ENCODE results near the gene STT3B. TPM values are rescaled to one million over a fixed set of nuclear protein-coding genes. Genes with fewer than 3 reads are reported as not detected.
A peak's percentile ranks its signal among the peaks of the same experiment; 100 is the strongest.

The STT3B gene
- total RNA-seq, 2 donors from 2014 or later = 100 to 119 TPM

- Mint-ChIP-seq H3K27me3 (ENCODE audit: low read depth) (no peaks in the 10 kb centered on the region), H3K9me3 (peaks cover 52 to 54% of the 10 kb centered on the region in 2 donors), H3K4me1 (ENCODE audit: low read depth) (no peaks in the 10 kb centered on the region), H3K27ac (peak overlapping the region; percentile 51), H3K36me3 (ENCODE audit: insufficient read depth in 2 of 2) (peaks cover 49 to 65% of the 10 kb centered on the region in 2 donors), H3K4me3 (no peak overlapping the region)
- ATAC-seq (replicated peaks in 1 of 2) = peak in 1 of 2 donors; percentile 9
- DNase-seq = no peak
These were observed 120.7 kb downstream of the STT3B start for GRCh38 chr3:31653464-31653863.

- ATAC-seq (replicated peaks in 1 of 2) = no peak
- Mint-ChIP-seq H3K4me3 (no peak overlapping the region), H3K27ac (no peak overlapping the region), H3K4me1 (ENCODE audit: low read depth) (no peaks in the 10 kb centered on the region), H3K27me3 (ENCODE audit: low read depth) (no peaks in the 10 kb centered on the region), H3K9me3 (peaks cover 43 to 48% of the 10 kb centered on the region in 2 donors), H3K36me3 (ENCODE audit: insufficient read depth in 2 of 2) (peaks cover 42 to 51% of the 10 kb centered on the region in 2 donors)
- no peak for DNase-seq
These were observed 122.3 kb downstream of the STT3B start for GRCh38 chr3:31654998-31655397.

- H3K4me3 Mint-ChIP-seq = no peak overlapping the region
- ATAC-seq (replicated peaks in 1 of 2) = no peak
- no peak for DNase-seq
- H3K27ac Mint-ChIP-seq = no peak overlapping the region
- H3K36me3 Mint-ChIP-seq (ENCODE audit: insufficient read depth in 2 of 2) = peaks cover 22 to 26% of the 10 kb centered on the region in 2 donors
- no peaks in the 10 kb centered on the region for H3K4me1 Mint-ChIP-seq (ENCODE audit: low read depth)
- H3K9me3 Mint-ChIP-seq = peaks cover 17 to 24% of the 10 kb centered on the region in 2 donors
- H3K27me3 Mint-ChIP-seq (ENCODE audit: low read depth) = no peaks in the 10 kb centered on the region
These were observed 126.5 kb downstream of the STT3B start for GRCh38 chr3:31659246-31659645.

GRCh38 chr3:31661286-31661685 is 128.6 kb downstream of the STT3B start:
- ATAC-seq (replicated peaks in 1 of 2) (no peak), DNase-seq (no peak)
- Mint-ChIP-seq H3K9me3 (peaks cover 10 to 13% of the 10 kb centered on the region in 2 donors), H3K36me3 (ENCODE audit: insufficient read depth in 2 of 2) (peaks cover 13 to 14% of the 10 kb centered on the region in 2 donors), H3K27ac (no peak overlapping the region), H3K4me1 (ENCODE audit: low read depth) (no peaks in the 10 kb centered on the region), H3K4me3 (no peak overlapping the region), H3K27me3 (ENCODE audit: low read depth) (no peaks in the 10 kb centered on the region)

- no peaks in the 10 kb centered on the region for H3K4me1 Mint-ChIP-seq (ENCODE audit: low read depth)
- peaks cover 7 to 11% of the 10 kb centered on the region in 2 donors for H3K36me3 Mint-ChIP-seq (ENCODE audit: insufficient read depth in 2 of 2)
- H3K4me3 Mint-ChIP-seq = no peak overlapping the region
- H3K27ac Mint-ChIP-seq = no peak overlapping the region
- DNase-seq (no peak), ATAC-seq (replicated peaks in 1 of 2) (no peak)
- no peaks in the 10 kb centered on the region for H3K27me3 Mint-ChIP-seq (ENCODE audit: low read depth)
- H3K9me3 Mint-ChIP-seq = peaks cover 5 to 7% of the 10 kb centered on the region in 2 donors
These were observed 129.4 kb downstream of the STT3B start for GRCh38 chr3:31661993-31662670.

GRCh38 chr3:31664031-31664430 is 131.3 kb downstream of the STT3B start:
- ATAC-seq (replicated peaks in 1 of 2) (no peak), DNase-seq (no peak)
- Mint-ChIP-seq H3K4me1 (ENCODE audit: low read depth) (no peaks in the 10 kb centered on the region), H3K4me3 (no peak overlapping the region), H3K27me3 (ENCODE audit: low read depth) (no peaks in the 10 kb centered on the region), H3K9me3 (peaks cover 0 to 1% of the 10 kb centered on the region in 2 donors), H3K36me3 (ENCODE audit: insufficient read depth in 2 of 2) (peaks cover 2 to 3% of the 10 kb centered on the region in 2 donors), H3K27ac (no peak overlapping the region)

- H3K27ac Mint-ChIP-seq = no peak overlapping the region
These were observed 134.9 kb downstream of the STT3B start for GRCh38 chr3:31667582-31667981.

GRCh38 chr3:31668242-31668641 is 135.5 kb downstream of the STT3B start:
- ATAC-seq (replicated peaks in 1 of 2) = peak in 1 of 2 donors; percentile 48
- no peak for DNase-seq
- no peak overlapping the region for H3K4me3 Mint-ChIP-seq
- H3K27ac Mint-ChIP-seq = no peak overlapping the region
- no peaks in the 10 kb centered on the region for H3K4me1 Mint-ChIP-seq (ENCODE audit: low read depth)
- peaks cover 0 to 1% of the 10 kb centered on the region in 2 donors for H3K36me3 Mint-ChIP-seq (ENCODE audit: insufficient read depth in 2 of 2)
- H3K9me3 Mint-ChIP-seq = no peaks in the 10 kb centered on the region
- H3K27me3 Mint-ChIP-seq (ENCODE audit: low read depth) = no peaks in the 10 kb centered on the region

More at GRCh38 chr3:31667582-31667981, 134.9 kb downstream of the STT3B start:
- DNase-seq (no peak), ATAC-seq (replicated peaks in 1 of 2) (no peak)
- H3K36me3 Mint-ChIP-seq (ENCODE audit: insufficient read depth in 2 of 2) = peaks cover 0 to 1% of the 10 kb centered on the region in 2 donors
- H3K4me3 Mint-ChIP-seq = no peak overlapping the region
- H3K4me1 Mint-ChIP-seq (ENCODE audit: low read depth) = no peaks in the 10 kb centered on the region
- no peaks in the 10 kb centered on the region for H3K9me3 Mint-ChIP-seq
- no peaks in the 10 kb centered on the region for H3K27me3 Mint-ChIP-seq (ENCODE audit: low read depth)

- H3K4me1 Mint-ChIP-seq (ENCODE audit: low read depth) = no peaks in the 10 kb centered on the region
- H3K27ac Mint-ChIP-seq = no peak overlapping the region
- DNase-seq (no peak), ATAC-seq (replicated peaks in 1 of 2) (no peak)
- no peaks in the 10 kb centered on the region for H3K36me3 Mint-ChIP-seq (ENCODE audit: insufficient read depth in 2 of 2)
- no peaks in the 10 kb centered on the region for H3K27me3 Mint-ChIP-seq (ENCODE audit: low read depth)
- no peak overlapping the region for H3K4me3 Mint-ChIP-seq
- H3K9me3 Mint-ChIP-seq = no peaks in the 10 kb centered on the region
These were observed 137.4 kb downstream of the STT3B start for GRCh38 chr3:31670136-31670535.

GRCh38 chr3:31670722-31671121 is 138.0 kb downstream of the STT3B start:
- ATAC-seq (replicated peaks in 1 of 2) (no peak), DNase-seq (no peak)
- Mint-ChIP-seq H3K36me3 (ENCODE audit: insufficient read depth in 2 of 2) (no peaks in the 10 kb centered on the region), H3K27me3 (ENCODE audit: low read depth) (no peaks in the 10 kb centered on the region), H3K4me3 (no peak overlapping the region), H3K9me3 (no peaks in the 10 kb centered on the region), H3K4me1 (ENCODE audit: low read depth) (no peaks in the 10 kb centered on the region), H3K27ac (no peak overlapping the region)

GRCh38 chr3:31671451-31671850 is 138.7 kb downstream of the STT3B start:
- H3K4me3 Mint-ChIP-seq = no peak overlapping the region
- DNase-seq (no peak), ATAC-seq (replicated peaks in 1 of 2) (no peak)
- H3K36me3 Mint-ChIP-seq (ENCODE audit: insufficient read depth in 2 of 2) = no peaks in the 10 kb centered on the region
- H3K4me1 Mint-ChIP-seq (ENCODE audit: low read depth) = no peaks in the 10 kb centered on the region
- no peaks in the 10 kb centered on the region for H3K9me3 Mint-ChIP-seq
- no peaks in the 10 kb centered on the region for H3K27me3 Mint-ChIP-seq (ENCODE audit: low read depth)
- no peak overlapping the region for H3K27ac Mint-ChIP-seq

- Mint-ChIP-seq H3K36me3 (ENCODE audit: insufficient read depth in 2 of 2) (no peaks in the 10 kb centered on the region), H3K27me3 (ENCODE audit: low read depth) (no peaks in the 10 kb centered on the region), H3K4me1 (ENCODE audit: low read depth) (no peaks in the 10 kb centered on the region), H3K27ac (no peak overlapping the region), H3K4me3 (no peak overlapping the region), H3K9me3 (no peaks in the 10 kb centered on the region)
- ATAC-seq (replicated peaks in 1 of 2) = no peak
- DNase-seq = no peak
These were observed 139.3 kb downstream of the STT3B start for GRCh38 chr3:31671976-31672375.

- H3K27ac Mint-ChIP-seq = no peak overlapping the region
- H3K4me1 Mint-ChIP-seq (ENCODE audit: low read depth) = no peaks in the 10 kb centered on the region
- H3K9me3 Mint-ChIP-seq = no peaks in the 10 kb centered on the region
- H3K27me3 Mint-ChIP-seq (ENCODE audit: low read depth) = no peaks in the 10 kb centered on the region
- no peaks in the 10 kb centered on the region for H3K36me3 Mint-ChIP-seq (ENCODE audit: insufficient read depth in 2 of 2)
- ATAC-seq (replicated peaks in 1 of 2) (no peak), DNase-seq (no peak)
- no peak overlapping the region for H3K4me3 Mint-ChIP-seq
These were observed 141.2 kb downstream of the STT3B start for GRCh38 chr3:31673950-31674349.

- ATAC-seq (replicated peaks in 1 of 2) (no peak), DNase-seq (no peak)
- no peaks in the 10 kb centered on the region for H3K4me1 Mint-ChIP-seq (ENCODE audit: low read depth)
- H3K36me3 Mint-ChIP-seq (ENCODE audit: insufficient read depth in 2 of 2) = no peaks in the 10 kb centered on the region
- no peak overlapping the region for H3K4me3 Mint-ChIP-seq
- no peaks in the 10 kb centered on the region for H3K27me3 Mint-ChIP-seq (ENCODE audit: low read depth)
- H3K27ac Mint-ChIP-seq = no peak overlapping the region
- no peaks in the 10 kb centered on the region for H3K9me3 Mint-ChIP-seq
These were observed 143.8 kb downstream of the STT3B start for GRCh38 chr3:31676556-31676955.

Data from activated T-cell treated with anti-CD3 and anti-CD28 coated beads, Interleukin-2, amount 50 U/mL, for 72 hours (primary cell).